Glutamatergic neuron (in vitro differentiated cells): ENCODE results near the gene METRN. TPM values are rescaled to one million over a fixed set of nuclear protein-coding genes. Genes with fewer than 3 reads are reported as not detected.

Source experiments
- DNase-seq: peaks from one replicate; pipeline ENCODE4 v3.0.0; 2022
- H3K27ac Mint-ChIP-seq: one replicate; pipeline ENCODE4 v1.8.0; 2020; ENCODE audit warnings: mild to moderate bottlenecking, mixed read lengths, inconsistent platforms; ENCODE audit not compliant: unreplicated experiment
- H3K27me3 Mint-ChIP-seq: one replicate; pipeline ENCODE4 v1.8.0; 2020; ENCODE audit warnings: mild to moderate bottlenecking, moderate library complexity, mixed read lengths, inconsistent platforms; ENCODE audit not compliant: unreplicated experiment
- H3K36me3 Mint-ChIP-seq: one replicate; pipeline ENCODE4 v1.8.0; 2020; ENCODE audit warnings: mild to moderate bottlenecking, mixed read lengths, inconsistent platforms; ENCODE audit not compliant: unreplicated experiment
- H3K4me1 Mint-ChIP-seq: one replicate; pipeline ENCODE4 v1.8.0; 2020; ENCODE audit warnings: mild to moderate bottlenecking, low read depth, mixed read lengths, inconsistent platforms; ENCODE audit not compliant: unreplicated experiment
- H3K4me3 Mint-ChIP-seq: one replicate; pipeline ENCODE4 v1.8.0; 2020; ENCODE audit warnings: mild to moderate bottlenecking, mixed read lengths, inconsistent platforms; ENCODE audit not compliant: unreplicated experiment
- H3K9me3 Mint-ChIP-seq: one replicate; pipeline ENCODE4 v1.8.0; 2020; ENCODE audit warnings: mild to moderate bottlenecking, moderate library complexity, mixed read lengths, inconsistent platforms; ENCODE audit not compliant: unreplicated experiment
- CTCF ChIP-seq: fragments of 200-600 bp; sonication (generic); IDR thresholded peaks from one replicate; pipeline ENCODE4 v1.5.0; 2021; ENCODE audit not compliant: partially characterized antibody, unreplicated experiment
- total RNA-seq: library from RNA; stranded (reverse); fragmentation: NEBNext Ultra II Directional; extraction: Animal tissue kit (Norgen Biotek cat#: 25700); gene quantifications from one replicate; pipeline ENCODE4 v1.2.1, GENCODE V29; 2021; ENCODE audit not compliant: unreplicated experiment

The METRN gene
- total RNA-seq, 1 donor from 2014 or later: 134 TPM

GRCh38 chr16:668519-669171, 46.3 kb upstream of the METRN start:
- H3K27me3 Mint-ChIP-seq: peaks cover 2% of the 10 kb centered on the region
- peaks cover 2% of the 10 kb centered on the region for H3K4me1 Mint-ChIP-seq
- H3K27ac Mint-ChIP-seq: no peak overlapping the region
- H3K4me3 Mint-ChIP-seq: peak overlapping the region; percentile 65
- DNase-seq: no peak
- peaks cover 2% of the 10 kb centered on the region for H3K9me3 Mint-ChIP-seq
- no peaks in the 10 kb centered on the region for H3K36me3 Mint-ChIP-seq
- TF ChIP-seq CTCF: no peak

- no peak for DNase-seq
- H3K4me1 Mint-ChIP-seq: peaks cover 2% of the 10 kb centered on the region
- no peak overlapping the region for H3K4me3 Mint-ChIP-seq
- peaks cover 4% of the 10 kb centered on the region for H3K27me3 Mint-ChIP-seq
- no peak overlapping the region for H3K27ac Mint-ChIP-seq
- TF ChIP-seq CTCF: no peak
- H3K9me3 Mint-ChIP-seq: peaks cover under 1% of the 10 kb centered on the region
- H3K36me3 Mint-ChIP-seq: no peaks in the 10 kb centered on the region
Measured at GRCh38 chr16:669666-670065, 45.3 kb upstream of the METRN start.

- no peak for TF ChIP-seq CTCF
- no peak for DNase-seq
- H3K9me3 Mint-ChIP-seq: peaks cover 3% of the 10 kb centered on the region
- H3K36me3 Mint-ChIP-seq: no peaks in the 10 kb centered on the region
- H3K4me3 Mint-ChIP-seq: no peak overlapping the region
- H3K4me1 Mint-ChIP-seq: peaks cover 2% of the 10 kb centered on the region
- H3K27ac Mint-ChIP-seq: no peak overlapping the region
- H3K27me3 Mint-ChIP-seq: peaks cover 6% of the 10 kb centered on the region
Measured at GRCh38 chr16:670485-671352, 44.2 kb upstream of the METRN start.

GRCh38 chr16:671353-672131, 43.4 kb upstream of the METRN start:
- Mint-ChIP-seq H3K36me3 (no peaks in the 10 kb centered on the region), H3K4me1 (peaks cover 2% of the 10 kb centered on the region), H3K9me3 (peaks cover 3% of the 10 kb centered on the region), H3K27ac (no peak overlapping the region), H3K27me3 (peaks cover 6% of the 10 kb centered on the region), H3K4me3 (no peak overlapping the region)
- no peak for TF ChIP-seq CTCF
- no peak for DNase-seq
